ENCODE measurements around the gene MRC1.

DNA sequence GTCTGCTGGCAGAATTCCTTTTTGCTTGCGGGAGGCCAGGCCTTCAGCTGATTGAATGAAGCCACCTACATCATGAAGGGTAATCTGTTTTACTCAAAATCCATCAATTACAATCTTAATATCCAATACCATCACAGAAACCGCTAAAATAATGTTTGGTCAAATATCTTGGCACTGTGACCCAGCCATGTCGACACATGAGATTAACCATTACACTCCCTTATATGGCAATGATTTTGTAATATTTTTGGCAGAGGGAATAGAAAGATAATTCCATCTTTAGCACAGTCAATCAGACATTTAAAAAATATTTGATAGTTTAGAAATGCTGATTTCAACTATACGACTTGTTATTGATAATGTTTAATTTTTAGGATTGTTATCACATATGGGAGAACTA is 106.0 kb downstream of the MRC1 start:
- TF ChIP-seq ELF1 (IDR thresholded peaks at IDR 0.05; ENCODE audit: borderline replicate concordance, low read depth) = no peak
- TF ChIP-seq TCF7L2 (IDR thresholded peaks at IDR 0.05; ENCODE audit: borderline replicate concordance, extremely low read depth, insufficient read depth, insufficient read length) = no peak
- no peak for TF ChIP-seq POLR2A (IDR thresholded peaks at IDR 0.05; ENCODE audit: borderline replicate concordance, extremely low read depth, insufficient read depth, insufficient read length)
- TF ChIP-seq CTCF (IDR thresholded peaks at IDR 0.05 in 2 of 3, conservative IDR thresholded peaks at IDR 0.05 in 1 of 3; ENCODE audit: borderline replicate concordance in 1 of 3, insufficient read depth in 1 of 3, low read depth in 2 of 3, low read length in 2 of 3) = no peak
- no peak for TF ChIP-seq REST (IDR thresholded peaks at IDR 0.05; ENCODE audit: low read depth)
- TF ChIP-seq CEBPB (IDR thresholded peaks at IDR 0.05; ENCODE audit: low read depth) = no peak
- TF ChIP-seq EZH2 (IDR thresholded peaks at IDR 0.05) = no peak
- TF ChIP-seq POLR2AphosphoS5 (IDR thresholded peaks at IDR 0.05; ENCODE audit: low read depth, low read length) = no peak

All from HCT116 (cell line).